Anterior cingulate cortex (tissue), 58 donors: ENCODE results near the gene PHETA1.
"Not testable (repeated sequence)": the region's sequence is repeated elsewhere in the genome, so short reads cannot be mapped to it uniquely, and the experiment has no call there.

ENCODE experiments used
- DNase-seq, 58 donors: peaks; one replicate each; lab custom pipeline; 2025; lab: John Stamatoyannopoulos, UW

PHETA1 gene

DNA sequence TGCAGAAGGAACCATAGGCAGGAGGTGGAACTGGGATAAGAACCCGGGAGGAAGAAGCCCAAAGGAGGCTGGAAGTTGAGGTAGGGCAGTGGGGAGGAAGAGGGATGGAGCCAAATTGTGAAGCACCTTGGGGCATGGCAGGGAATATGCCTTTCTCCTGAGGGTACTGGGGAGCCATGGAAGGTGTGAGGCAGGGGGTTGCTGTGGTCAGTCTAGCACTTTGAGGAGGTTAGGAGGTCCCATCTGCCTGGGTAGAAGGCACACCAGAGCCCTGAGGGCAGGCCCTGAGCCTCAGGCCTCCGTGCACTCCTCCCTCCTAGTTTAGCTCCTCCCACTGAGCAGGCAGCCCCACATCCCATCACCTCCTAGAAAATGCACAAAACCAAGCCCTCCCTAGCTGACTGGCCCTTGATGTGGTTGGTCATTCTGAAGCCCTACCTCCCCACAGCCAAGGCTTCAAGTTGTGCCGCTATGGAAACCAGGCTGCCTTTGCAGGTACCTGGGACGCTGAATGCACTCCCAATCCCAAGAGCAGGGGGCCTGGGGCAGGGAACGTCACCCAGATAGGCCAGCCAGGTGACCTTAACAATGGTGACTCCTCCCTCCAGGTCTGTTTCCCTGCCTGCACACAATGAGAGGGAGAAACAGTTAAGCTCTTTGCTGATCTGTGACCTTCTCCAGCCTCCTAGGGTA is 15.1 kb downstream of the PHETA1 start:
- no peak for DNase-seq

GRCh38 chr12:111353026-111353425 is 15.9 kb downstream of the PHETA1 start:
- DNase-seq = no peak

DNA sequence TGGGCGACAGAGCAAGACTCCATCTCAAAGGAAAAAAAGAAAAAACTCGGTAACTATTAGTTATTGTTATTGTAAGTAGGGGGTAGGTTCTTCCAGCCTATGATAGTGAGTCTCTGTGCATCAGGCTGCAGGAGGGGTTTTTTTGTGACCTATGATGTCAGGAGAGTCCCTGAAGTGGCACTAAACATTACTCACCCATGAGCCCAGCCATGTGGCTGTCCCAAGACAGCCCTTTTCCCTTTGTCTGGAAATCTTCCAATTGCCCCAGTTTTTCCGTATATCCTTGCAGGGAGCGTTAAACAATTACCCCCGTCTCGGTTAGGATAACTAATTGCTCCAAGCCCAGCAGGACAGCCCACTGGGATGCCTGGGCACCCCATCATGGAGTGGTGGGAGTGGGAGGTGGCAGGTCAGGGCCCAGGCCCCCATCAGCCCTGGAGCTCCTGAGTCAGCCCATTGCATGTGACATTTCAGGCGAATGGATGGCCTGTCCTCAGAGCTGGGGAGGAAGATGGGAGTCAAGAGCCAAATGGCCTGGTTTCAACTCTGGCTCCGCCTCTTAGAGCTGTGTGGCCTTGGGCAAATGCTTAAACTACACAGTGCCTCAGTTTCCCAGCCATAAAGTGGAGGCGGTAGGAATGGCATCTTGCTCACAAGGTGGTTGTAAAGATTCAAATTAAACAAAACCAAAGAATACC is 16.4 kb downstream of the PHETA1 start:
- DNase-seq = no peak

DNA sequence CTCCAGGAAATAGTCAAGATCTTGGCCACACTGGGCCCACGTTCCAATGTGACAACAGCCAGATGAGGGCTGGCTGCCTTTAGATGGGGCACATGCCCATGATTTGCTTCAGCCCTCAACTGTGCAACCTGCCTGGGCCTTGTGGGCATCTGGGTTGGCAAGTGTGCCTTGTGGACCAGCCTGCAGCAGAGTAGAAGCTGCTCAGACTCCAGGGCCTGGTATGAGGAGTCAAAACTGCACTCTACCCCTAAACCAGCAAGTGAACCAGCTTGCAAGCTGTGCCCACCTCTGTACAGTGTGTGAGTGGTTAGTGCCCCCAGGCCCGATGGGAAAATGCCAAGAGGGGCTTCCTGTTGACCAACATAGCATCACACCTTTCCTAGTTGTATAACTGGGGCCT is 17.9 kb downstream of the PHETA1 start:
- no peak for DNase-seq

DNA sequence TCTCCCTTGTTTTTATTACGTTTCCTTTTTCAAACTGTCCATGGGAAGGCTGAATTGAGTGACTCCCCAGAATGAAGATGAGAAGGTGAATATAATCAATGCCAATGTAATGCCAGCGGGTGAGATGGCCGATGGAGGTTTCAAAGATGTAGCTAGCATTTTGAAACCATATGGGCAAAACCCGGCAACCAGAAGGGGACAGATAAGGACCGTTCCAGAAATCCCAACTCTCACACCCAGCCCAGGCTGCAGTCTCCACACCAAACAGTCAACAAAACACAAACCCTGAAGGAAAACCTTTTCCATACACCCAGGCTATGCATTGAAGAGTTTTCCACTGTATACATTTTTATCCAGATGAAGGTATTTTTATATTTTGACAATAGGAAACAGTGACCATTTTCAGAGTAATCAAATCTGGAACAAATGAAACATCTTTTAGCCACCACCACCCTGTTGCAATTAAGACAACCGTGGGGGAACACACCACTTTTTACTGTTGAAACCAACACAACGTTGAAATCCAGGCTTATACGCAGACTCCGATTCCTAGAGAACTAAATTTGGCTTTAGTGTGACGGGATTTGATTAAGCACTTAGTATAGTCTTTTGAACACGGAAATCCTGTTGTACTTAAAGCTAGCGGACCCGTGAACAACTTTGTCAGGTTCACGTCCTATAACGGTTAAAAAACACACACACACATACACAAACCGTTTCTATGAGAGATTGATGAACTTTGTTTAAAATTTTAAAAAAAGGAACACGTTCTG is 19.0 kb downstream of the PHETA1 start:
- no peak for DNase-seq

DNA sequence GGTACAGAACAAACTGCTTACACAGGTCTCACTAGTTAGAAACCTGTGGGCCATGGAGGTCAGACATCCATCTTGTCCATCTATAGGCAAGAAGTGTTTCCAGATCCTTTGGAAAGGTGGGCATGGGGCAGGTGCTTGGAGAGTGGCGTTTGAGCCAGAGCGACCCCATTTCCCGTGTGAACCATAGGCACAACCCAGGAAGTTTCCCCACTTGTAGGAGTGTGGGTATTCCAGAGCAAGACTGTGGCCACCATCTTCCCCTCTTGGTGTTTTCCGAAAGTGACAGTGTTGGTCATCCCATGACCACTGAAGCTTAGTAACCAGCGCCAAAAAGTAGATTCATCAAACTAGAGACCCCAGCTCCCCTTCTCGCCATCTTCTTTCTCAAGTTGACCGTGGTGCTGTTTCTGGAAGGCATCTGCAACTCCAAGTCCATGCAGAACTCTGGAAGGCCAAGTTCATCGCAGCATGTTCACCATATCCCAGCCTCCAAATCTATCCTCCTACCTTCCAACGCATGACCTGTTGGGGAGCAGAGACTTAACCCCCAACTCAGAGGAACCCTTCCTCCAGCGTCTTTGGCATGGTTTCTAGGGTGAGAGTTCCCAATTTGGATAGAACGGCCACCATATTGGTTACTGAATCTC is 19.7 kb downstream of the PHETA1 start:
- DNase-seq = no peak

- DNase-seq = no peak
These were observed 20.8 kb downstream of the PHETA1 start for GRCh38 chr12:111347891-111348644.

- no peak for DNase-seq
These were observed 24.5 kb downstream of the PHETA1 start for GRCh38 chr12:111344254-111344875.

- no peak for DNase-seq
These were observed 25.7 kb downstream of the PHETA1 start for GRCh38 chr12:111343181-111343580.

GRCh38 chr12:111342376-111342775 is 26.5 kb downstream of the PHETA1 start:
- no peak for DNase-seq

GRCh38 chr12:111341426-111342065 is 27.3 kb downstream of the PHETA1 start:
- DNase-seq = no peak

DNA sequence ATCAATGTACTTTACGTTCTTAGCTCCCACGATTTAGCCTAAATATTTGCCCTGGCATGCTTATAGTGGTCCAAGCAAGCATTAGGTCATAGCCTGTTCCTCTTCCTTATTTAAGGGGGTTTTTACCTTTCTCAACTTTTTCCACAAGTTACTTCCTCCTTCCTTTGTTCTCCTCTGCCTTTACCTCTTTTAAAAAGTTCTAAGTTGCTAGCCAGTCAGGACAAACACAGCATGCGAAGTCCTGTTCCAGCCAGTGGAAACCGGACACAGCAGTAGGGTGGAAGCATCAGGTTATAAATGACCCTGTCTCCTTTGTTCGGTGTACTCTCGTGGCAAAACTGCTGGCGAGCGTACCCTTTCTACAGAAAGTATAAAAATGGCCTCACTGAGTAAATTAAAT is 28.2 kb downstream of the PHETA1 start:
- not testable (repeated sequence) for DNase-seq

- DNase-seq = no peak
These were observed 28.7 kb downstream of the PHETA1 start for GRCh38 chr12:111340231-111340630.

DNA sequence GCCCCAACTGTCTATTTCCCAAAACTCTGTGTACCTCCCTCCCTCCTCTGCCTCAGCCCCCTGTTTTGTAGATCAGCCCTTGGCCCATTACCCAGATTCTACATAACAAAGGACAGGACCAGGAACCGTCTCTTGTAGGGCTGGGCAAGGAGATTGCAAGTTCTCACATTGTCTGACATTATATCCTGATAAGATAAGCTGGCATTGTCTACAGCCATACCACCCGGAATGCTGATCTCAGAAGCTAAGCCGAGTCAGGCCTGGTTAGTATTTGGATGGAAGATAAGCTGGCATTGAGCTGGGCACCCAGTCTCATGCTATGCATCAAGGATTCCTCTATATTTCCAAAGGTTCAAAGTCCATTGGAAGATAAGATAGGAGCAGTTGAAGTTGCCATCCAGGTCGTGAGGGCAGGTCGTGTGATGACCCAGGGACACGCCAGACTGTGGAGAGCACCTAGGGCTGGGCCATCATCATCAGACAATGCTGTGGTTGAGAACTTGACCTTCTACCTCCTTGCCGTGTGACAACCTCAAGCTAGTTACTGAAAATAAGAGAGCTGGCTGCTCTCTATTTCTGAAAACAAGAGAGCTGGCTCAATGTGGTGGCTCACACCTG is 29.5 kb downstream of the PHETA1 start:
- no peak for DNase-seq

GRCh38 chr12:111338096-111338495 is 30.8 kb downstream of the PHETA1 start:
- DNase-seq = no peak

GRCh38 chr12:111337371-111337770 is 31.5 kb downstream of the PHETA1 start:
- DNase-seq = no peak

DNA sequence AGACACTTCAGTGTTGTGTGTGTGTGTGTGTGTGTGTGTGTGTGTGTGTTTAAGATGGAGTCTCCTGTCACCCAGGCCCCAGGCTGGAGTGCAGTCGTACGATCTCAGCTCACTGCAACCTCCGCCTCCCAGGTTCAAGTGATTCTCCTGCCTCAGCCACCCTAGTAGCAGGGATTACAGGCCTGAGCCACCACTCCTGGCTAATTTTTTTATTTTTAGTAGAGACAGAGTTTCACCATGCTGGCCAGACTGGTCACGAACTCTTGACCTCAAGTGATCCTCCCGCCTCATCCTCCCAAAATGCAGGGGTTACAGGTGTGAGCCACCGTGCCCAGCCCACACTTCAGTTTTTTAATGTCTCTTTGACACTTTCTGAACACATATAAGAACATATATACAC is 32.5 kb downstream of the PHETA1 start:
- DNase-seq = not testable (repeated sequence)

DNA sequence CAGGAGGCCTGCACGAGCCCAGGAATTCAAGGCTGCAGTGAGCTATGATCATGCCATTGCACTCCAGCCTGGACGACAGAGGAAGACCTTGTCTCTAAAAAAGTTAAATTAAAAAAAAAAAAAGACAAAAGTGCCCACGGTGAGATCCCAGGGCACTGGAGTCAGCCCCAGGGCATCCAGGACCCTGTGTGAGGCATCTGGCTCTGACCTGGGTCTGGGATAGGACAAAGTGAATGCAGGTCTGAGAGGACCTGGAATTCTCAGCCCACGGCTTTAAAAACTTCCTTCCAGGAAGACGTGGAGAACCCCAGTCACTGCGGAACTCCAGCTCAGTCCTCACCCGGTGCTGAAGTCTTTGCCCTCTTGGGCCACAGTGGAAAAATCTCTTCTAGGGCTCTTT is 33.1 kb downstream of the PHETA1 start:
- no peak for DNase-seq

DNA sequence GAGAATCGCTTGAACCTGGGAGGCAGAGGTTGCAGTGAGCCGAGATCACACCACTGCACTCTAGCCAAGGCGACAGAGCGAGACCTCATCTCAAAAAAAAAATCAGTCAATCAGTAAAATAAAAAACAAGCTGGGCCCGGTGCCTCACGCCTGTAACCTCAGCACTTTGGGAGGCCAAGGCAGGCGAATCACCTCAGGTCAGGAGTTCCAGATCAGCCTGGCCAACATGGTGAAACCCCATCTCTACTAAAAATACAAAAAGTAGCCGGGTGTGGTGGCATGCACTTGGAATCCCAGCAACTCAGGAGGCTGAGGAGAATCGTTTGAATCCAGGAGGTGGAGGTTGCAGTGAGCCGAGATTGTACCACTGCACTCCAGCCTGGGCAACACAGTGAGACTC is 33.6 kb downstream of the PHETA1 start:
- DNase-seq = not testable (repeated sequence)
